Upper lobe of left lung (tissue), 4 donors: ENCODE results near the gene GNAO1.

Experiments used
- CTCF ChIP-seq, 6 experiments: fragments of 450-650 bp in 4 of 6; fragments of 200-600 bp in 2 of 6; sonication (generic) in 2 of 6; IDR thresholded peaks; one replicate each; pipeline ENCODE4 v1.5.1; 2016 to 2019; ENCODE audit warnings: antibody characterized with exemption in 6 of 6
- POLR2A ChIP-seq, 4 donors: fragments of 450-650 bp; IDR thresholded peaks; one replicate each; pipeline ENCODE4 v1.5.1; 2016 to 2017; ENCODE audit warnings: antibody characterized with exemption in 4 of 4, mild to moderate bottlenecking in 2 of 4

- TF ChIP-seq CTCF (IDR thresholded peaks at IDR 0.05) = no peak
- no peak for TF ChIP-seq POLR2A (IDR thresholded peaks at IDR 0.05)
Measured at GRCh38 chr16:56143666-56144065, 47.6 kb upstream of the GNAO1 start.
